ENCODE measurements around the gene LIMS2.

LIMS2 gene

DNA sequence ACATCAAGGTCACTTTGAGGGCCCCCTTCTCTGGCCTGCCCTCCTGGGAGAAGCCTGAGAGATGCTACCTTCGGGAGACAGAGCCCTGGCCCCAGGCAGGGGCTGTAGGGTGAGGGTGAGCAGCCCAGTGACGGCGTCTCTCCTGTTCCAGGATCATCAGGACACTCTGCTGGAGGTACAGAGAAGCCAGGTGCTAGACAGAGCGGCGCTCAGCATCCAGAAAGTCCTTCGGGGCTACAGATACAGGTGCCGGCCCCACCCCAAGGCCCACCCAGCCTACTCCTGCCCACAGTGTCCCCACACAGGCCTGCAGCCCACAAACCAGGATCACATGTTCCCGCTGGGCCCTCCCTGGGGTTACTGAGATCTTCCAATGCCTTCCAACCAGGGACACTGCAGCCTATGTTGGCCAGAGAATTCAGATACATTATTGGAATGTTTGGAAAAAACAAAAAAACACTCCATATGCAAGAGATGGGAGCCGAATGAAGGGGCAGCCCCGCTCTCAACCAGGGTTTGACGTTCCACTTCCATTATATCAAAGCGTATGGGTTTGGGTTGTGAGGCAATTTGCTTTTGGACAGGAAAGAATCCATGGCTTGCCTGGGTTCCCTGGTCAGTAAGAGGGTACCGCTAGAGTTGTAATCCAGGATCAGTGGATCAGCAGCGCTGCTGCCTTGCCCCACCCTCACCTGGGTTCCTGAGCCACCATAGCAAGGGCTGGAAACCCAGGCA, 78.9 kb downstream of the LIMS2 start:
- no peak for DNase-seq

DNA sequence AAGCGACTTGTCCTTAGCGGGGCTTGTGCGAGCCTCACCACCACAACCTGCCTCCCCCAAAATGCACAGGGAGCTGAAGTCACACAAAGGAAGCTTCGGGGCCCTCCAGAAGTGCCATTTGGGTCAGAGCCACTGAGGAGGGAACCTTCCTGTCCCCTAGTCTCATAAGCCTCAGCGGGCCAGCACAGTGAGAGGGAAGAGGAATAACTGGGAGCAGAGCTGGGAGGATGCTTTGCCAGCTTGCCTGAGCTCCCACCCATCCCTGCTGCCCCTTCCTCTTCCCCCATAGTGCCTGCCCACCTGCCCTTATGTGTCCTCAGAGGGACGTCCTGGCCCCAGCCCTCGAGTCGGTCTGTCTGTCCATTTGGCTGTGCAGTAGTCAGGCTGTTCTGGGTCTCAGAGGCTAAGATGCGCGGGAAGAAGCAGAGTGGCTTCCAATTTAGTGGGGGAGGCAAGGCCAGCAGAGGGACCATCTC, 81.2 kb downstream of the LIMS2 start:
- no peak for DNase-seq

DNA sequence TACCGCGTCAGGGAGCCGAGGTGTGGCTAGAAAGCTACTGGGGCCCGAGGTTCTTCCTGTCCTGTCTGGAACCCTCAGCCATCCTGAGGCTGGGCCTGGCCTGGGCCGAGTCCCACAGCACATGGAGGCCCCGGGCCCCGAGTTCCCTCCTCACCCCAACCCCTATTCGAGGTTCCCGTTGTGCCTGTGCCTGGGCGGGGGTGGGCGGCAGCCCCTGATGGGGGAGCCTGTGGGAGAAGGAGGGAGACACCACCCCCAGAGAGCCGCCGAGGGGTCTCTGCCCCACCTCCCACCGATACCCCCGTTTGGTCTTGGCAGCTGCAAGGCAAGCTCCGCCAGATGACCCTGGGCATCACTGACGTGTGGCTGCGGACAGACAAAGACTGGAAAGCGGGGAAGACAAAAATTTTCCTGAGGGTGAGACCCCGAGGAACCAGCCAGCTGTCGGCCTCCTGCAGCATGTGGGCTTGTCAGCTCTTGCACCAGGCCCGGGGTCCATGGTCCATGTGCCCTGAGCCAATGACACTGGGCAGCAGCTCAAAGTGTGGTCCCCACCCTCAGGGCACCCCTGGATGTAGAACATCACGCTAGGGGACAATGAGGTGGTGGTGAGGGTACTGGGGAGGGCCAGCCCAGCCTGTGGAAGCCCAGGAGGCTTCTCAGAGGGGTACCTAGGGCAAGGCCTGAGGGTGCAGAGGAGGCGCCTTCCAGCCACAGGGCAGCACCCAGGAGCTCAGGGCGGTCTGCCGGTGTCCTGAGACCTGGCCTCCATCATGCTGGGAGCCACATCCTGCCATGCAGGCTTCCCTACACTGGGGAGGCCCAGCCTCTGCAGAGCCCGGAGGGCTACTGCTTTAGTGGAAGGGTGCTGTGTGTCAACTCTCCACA, 81.9 kb downstream of the LIMS2 start:
- DNase-seq = no peak

DNA sequence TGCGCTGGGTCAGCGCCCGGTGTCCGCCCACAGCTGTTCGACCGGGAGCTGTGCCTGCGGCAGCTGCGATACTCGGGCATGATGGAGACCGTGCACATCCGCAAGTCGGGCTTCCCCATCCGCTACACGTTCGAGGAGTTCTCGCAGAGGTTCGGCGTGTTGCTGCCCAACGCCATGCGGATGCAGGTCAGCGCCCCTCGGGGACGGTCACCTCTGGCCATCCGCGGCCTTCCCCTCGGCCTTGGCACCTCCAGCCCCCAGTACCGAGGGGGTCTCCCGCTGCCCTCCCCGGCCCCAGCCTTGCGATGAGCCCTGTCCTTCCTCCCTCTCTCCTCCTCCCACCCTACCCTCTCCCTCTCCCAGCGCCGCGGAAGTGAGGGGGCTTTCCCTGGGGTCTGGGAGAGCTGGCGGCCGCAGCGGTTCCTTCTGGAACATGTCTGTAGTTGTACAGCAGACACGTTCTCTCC, 82.5 kb downstream of the LIMS2 start:
- no peak for DNase-seq

DNA sequence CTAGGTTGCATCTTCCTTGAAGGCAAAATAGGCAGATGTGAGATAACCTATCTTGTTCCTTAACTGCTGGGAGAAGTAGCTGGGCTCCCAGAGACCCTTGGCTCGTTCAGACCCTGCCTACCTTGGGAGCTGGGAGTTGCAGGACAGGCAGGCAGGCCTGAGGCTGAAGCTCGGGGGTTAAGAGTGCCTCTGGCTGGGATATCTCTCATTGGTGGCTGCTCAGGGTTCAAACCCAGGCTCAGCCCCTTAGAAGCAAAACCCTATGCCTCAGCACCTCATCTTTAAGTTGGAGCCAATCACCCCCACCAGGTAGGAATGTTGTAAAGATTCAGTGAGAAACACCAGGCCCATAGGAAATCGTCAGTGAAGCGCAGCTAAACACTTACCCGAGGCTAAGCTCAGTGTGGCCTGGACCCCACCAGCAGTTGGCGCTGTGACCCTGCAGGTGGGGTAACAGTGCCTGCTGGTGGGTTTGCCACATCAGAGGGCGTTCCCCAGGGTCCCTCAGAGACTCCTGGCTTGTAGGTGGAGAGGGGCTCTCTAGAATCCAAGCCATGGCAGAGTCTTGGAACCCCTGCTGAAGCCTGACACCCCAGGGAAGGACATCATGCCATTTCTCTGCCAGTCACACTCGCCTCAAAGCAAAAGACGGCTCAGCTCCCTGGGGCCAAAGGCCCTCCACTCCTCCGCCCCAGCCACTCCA, 84.0 kb downstream of the LIMS2 start:
- no peak for DNase-seq

DNA sequence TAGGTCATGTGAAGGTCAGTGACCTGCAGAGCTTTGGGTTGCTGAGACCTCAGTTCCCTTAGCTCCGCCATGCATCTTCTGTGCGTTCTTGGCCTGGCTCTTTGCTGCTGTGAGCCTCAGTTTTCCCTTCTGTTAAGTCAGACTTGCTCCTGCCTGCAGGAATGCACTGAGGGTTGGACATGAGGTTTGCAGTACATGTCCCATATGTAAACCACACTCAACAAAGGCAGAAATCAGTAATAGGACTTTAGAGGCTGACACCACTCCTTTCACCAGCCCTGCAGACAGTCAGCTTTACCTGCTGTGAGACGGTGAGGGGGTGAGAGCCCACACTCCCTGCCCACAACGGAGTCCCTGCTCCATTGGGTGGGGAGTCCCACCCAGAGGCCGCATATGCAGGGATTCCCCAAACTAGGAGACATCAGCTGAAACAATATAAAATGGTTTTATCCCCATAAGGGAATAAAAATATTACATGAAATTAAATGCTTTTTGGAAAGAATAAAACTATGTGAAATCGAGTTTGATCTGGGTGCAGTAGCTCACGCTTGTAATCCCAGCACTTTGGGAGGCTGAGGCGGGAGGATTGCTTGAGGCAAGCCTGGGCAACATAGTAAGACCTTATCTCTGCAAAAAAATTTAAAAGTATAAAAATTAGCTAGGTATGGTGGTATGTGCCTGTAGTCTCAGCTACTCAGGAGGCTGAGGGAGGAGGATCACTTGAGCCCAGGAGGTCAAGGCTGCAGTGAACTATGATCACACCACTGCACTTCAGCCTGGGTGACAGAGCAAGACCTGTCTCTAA, 84.7 kb downstream of the LIMS2 start:
- DNase-seq = no peak

DNA sequence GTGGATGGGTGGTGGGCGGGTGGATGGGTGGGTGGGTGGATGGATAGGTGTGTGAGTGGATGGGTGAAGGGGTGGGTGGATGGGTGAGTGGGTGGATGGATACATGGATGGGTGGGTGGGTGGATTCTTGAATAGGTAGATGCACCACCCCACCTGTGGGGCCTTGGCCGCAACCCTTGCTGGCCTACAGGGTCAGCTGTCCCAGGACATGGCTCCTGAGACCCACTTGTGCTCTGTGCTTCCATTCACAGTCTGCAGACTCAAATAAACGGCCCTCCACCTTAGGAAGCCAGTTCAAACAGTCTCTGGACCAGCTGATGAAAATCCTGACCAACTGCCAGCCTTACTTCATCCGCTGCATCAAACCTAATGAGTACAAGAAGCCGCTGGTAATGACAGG, 85.5 kb downstream of the LIMS2 start:
- DNase-seq = no peak

DNA sequence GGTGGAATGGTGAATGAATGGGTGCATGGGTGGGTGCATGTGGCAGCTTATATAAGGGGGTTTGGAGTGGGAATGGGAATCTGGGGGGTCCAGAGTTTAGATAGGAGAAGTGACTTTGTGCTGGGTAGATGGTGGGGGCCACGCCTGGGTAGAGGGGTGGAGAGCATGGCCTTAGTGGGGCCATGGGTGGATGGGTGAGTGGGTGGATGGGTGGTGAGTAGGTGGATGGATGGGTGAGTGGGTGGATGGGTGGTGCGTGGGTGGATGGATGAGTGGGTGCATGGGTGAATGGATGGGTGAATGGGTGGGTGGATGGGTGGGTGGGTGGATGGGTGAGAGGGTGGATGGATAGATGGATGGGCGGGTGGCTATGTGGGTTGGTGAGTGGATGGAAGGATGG, 86.0 kb downstream of the LIMS2 start:
- DNase-seq = no peak
